ENCODE results near the gene MIF4GD. TPM values are rescaled to one million over a fixed set of nuclear protein-coding genes. Genes with fewer than 3 reads are reported as not detected.

MIF4GD gene
- total and polyA plus RNA-seq, 10 of the 15 experiments (the other 5 are each of a cell fraction or from before 2014, with no cell fraction given): 22.8 to 96.2 (median 60.1) TPM

- H2AFZ ChIP-seq (ENCODE audit: control insufficient read depth, low read depth, low read length): peak overlapping the region; percentile 97
- peak overlapping the region; percentile 86 for H3K4me3 ChIP-seq
- RAD21 ChIA-PET (ENCODE audit: unreplicated experiment): interaction anchor here (0.7 to 3.5 kb wide), 13 partner anchors 9 to 182 kb away, joined by 3 to 43 read pairs (median 4); partner anchors contain the start of genes MIF4GD, NUP85 and SLC25A19
- intact Hi-C loops (cut with micrococcal nuclease; ENCODE audit: unreplicated experiment): loop anchor here (10.0 kb wide), 1 partner anchor 254 kb away; the partner anchor contains the start of genes CASKIN2 and TSEN54
- H3K9ac ChIP-seq (ENCODE audit: control insufficient read depth, insufficient read depth, low read length): peak overlapping the region; percentile 100
- H3K4me1 ChIP-seq (ENCODE audit: control insufficient read depth, insufficient read depth, low read length): peaks cover 9% of the 10 kb centered on the region
- in situ Hi-C loops (cut with MboI): no loop called here
- no peaks in the 10 kb centered on the region for H3K27me3 ChIP-seq (replicated peaks in 1 of 2; ENCODE audit: control insufficient read depth in 2 of 2, insufficient read depth in 2 of 2, low read length in 1 of 2)
- peaks cover 55% of the 10 kb centered on the region for H3K79me2 ChIP-seq (ENCODE audit: control insufficient read depth, insufficient read depth, low read length)
- BruUV-seq (replicated peaks): TSS peak; percentile 79
- under 1% methylated on average over 31 of the region's 31 CpGs for WGBS (ENCODE audit: insufficient coverage, insufficient replicate concordance, low lambda C conversion rate, missing lambda C conversion rate)
- DNase-seq (ENCODE audit: low read depth, low spot score): no peak
- CTCF ChIA-PET: interaction anchor here (0.5 to 4.8 kb wide), 20 partner anchors 10 to 299 kb away, joined by 3 to 58 read pairs (median 4); partner anchors contain the start of genes MIF4GD, SLC25A19 and TMEM94
- peak; percentile 58 for ATAC-seq
- POLR2A ChIA-PET: interaction anchor here (0.7 to 4.8 kb wide), 11 partner anchors 11 to 428 kb away, joined by 3 to 81 read pairs (median 5); partner anchors contain the start of genes ARMC7, MIF4GD and SLC25A19
- peak; percentile 86 for TF ChIP-seq RUNX3 (IDR thresholded peaks at IDR 0.05; ENCODE audit: low read length)
- peak; percentile 55 for TF ChIP-seq MXI1 (IDR thresholded peaks at IDR 0.05; ENCODE audit: low read depth, low read length)
- no peak for TF ChIP-seq CBX5 (IDR thresholded peaks at IDR 0.05; ENCODE audit: low read depth)
- peak; percentile 51; the same call in 1 of the 2 replicates for TF ChIP-seq SIN3A (IDR thresholded peaks at IDR 0.05; ENCODE audit: low read depth, low read length)
- TF ChIP-seq CBX3 (IDR thresholded peaks at IDR 0.05; ENCODE audit: borderline replicate concordance, low read depth): no peak
- TF ChIP-seq CTCF (IDR thresholded peaks at IDR 0.05 in 2 of 3, conservative IDR thresholded peaks at IDR 0.05 in 1 of 3; ENCODE audit: control insufficient read depth in 2 of 3, extremely low read depth in 1 of 3, insufficient read depth in 1 of 3, low read depth in 3 of 3, low read length in 3 of 3): peak in 1 of 3 experiments; percentile 26; a peak in 1 of 6 replicates
- 0 out of 2 replicates have a peak, but pooled peaks have one; percentile 9 for TF ChIP-seq ATF7 (IDR thresholded peaks at IDR 0.05; ENCODE audit: low read depth)
- TF ChIP-seq MTA2 (IDR thresholded peaks at IDR 0.05; ENCODE audit: low read depth): no peak
- no peak for TF ChIP-seq EP300 (IDR thresholded peaks at IDR 0.05; ENCODE audit: borderline replicate concordance in 1 of 2, control insufficient read depth in 1 of 2, low read depth in 2 of 2, low read length in 2 of 2)
- no peak for TF ChIP-seq ZNF622 (IDR thresholded peaks at IDR 0.05)
- TF ChIP-seq NKRF (conservative IDR thresholded peaks at IDR 0.05): peak; percentile 78; the same call in 1 of the 2 replicates
- 0 out of 2 replicates have a peak, but pooled peaks have one; percentile 4 for TF ChIP-seq TBL1XR1 (IDR thresholded peaks at IDR 0.05; ENCODE audit: low read depth, low read length)
- 0 out of 2 replicates have a peak, but pooled peaks have one; percentile 23 for TF ChIP-seq CBFB (IDR thresholded peaks at IDR 0.05; ENCODE audit: low read depth)
- TF ChIP-seq MTA3 (IDR thresholded peaks at IDR 0.05; ENCODE audit: borderline replicate concordance, low read length): no peak; the same call in 1 of the 2 replicates
- TF ChIP-seq ELK1 (IDR thresholded peaks at IDR 0.05; ENCODE audit: low read depth, low read length): 0 out of 2 replicates have a peak, but pooled peaks have one; percentile 10
- 0 out of 2 replicates have a peak, but pooled peaks have one; percentile 11 for TF ChIP-seq CREB1 (IDR thresholded peaks at IDR 0.05; ENCODE audit: low read depth)
- FAIRE-seq: no peak
- H3K27ac ChIP-seq (ENCODE audit: control insufficient read depth, insufficient read depth): peak overlapping the region; percentile 99
- H3K36me3 ChIP-seq (ENCODE audit: control insufficient read depth in 2 of 2, insufficient read depth in 2 of 2, low read length in 1 of 2): peaks cover 5 to 8% of the 10 kb centered on the region in 2 experiments
- no peaks in the 10 kb centered on the region for H3K9me3 ChIP-seq (replicated peaks; ENCODE audit: control insufficient read depth, insufficient read depth, low read length)
- no peaks in the 10 kb centered on the region for H4K20me1 ChIP-seq (ENCODE audit: control insufficient read depth, insufficient read depth)
- SMC1A ChIA-PET (ENCODE audit: uncharacterized antibody, unreplicated experiment): interaction anchor here (0.8 to 5.0 kb wide), 13 partner anchors 8 to 148 kb away, joined by 3 to 62 read pairs (median 3); partner anchors contain the start of genes MIF4GD, NUP85 and SLC25A19
- peak overlapping the region; percentile 95 for H3K4me2 ChIP-seq (ENCODE audit: control insufficient read depth, insufficient read depth)
These were observed 10.2 kb downstream of the MIF4GD start for GRCh38 chr17:75260641-75261335.
